ENCODE results near the gene HEYL.

Gene HEYL

DNA sequence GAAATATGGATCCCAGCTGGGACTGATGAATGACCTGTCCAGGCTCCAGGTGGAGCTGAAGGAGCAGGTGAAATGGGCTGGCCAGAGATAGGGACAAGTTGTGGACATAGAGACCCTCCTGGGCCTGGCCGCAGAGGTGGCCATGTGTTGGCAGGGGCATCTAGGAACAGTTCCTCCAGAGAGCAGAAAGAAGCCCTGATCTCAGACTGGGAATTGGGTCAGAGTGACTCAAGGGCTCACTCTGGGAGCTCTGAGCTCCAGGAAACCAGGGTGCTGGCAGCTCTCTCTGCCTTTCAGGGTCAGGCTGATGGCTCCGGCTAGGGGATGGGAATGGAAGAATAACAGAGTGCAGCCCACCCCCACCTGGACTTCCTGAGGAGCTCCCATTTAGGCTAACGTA is 29.5 kb upstream of the HEYL start:
- no peak for FAIRE-seq

GRCh38 chr1:39668111-39668510 is 28.7 kb upstream of the HEYL start:
- no peak for FAIRE-seq
- no peak for DNase-seq (ENCODE audit: extremely low spot score, insufficient read length, low read depth)

More for the DNA sequence above, 29.5 kb upstream of the HEYL start:
- DNase-seq (ENCODE audit: extremely low spot score, insufficient read length, low read depth): no peak

DNA sequence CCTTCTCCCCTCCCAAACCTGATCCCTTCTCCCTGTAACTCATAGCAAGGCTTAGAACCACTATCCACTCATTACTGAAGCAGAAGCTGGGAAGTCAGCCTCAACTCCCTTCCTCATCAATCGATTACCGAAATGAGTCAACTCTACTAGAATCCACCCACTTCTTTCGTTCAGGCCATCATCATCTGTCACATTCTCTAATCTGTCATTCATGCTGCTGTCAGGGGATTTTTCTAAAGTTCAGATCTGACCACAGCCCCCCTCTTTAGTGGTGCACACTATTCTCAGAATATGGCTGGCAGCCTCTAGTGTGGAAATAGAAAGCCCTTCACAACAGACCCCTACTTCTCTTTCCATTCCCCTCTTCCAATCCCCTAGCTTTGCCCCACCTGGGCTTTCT is 27.3 kb upstream of the HEYL start:
- peak; percentile 73 for DNase-seq (ENCODE audit: extremely low spot score, insufficient read length, low read depth)
- FAIRE-seq: peak; percentile 99

GRCh38 chr1:39663559-39663958 is 24.1 kb upstream of the HEYL start:
- FAIRE-seq: no peak

DNA sequence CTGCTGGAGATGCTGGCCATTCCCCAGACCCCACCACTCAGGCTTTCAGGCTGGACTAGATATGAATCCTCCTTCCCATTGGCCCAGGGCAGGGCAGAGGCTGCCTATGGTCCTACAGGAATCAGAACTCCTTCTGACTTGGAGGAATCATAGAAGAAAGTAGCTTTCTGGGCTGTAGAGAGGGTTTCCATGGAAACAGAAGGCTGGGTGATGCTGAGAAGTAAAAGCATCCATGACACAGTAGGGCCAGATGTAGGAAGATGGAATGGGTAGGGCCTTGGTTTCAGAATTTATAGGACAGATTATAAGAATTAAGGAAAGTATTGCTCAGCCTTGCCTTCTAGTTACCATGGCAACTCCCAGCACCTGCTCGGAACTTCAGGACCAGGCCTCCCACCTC is 23.4 kb upstream of the HEYL start:
- DNase-seq (ENCODE audit: extremely low spot score, insufficient read length, low read depth) (no peak), FAIRE-seq (no peak)

More at GRCh38 chr1:39663559-39663958, 24.1 kb upstream of the HEYL start:
- DNase-seq (ENCODE audit: extremely low spot score, insufficient read length, low read depth): no peak

DNA sequence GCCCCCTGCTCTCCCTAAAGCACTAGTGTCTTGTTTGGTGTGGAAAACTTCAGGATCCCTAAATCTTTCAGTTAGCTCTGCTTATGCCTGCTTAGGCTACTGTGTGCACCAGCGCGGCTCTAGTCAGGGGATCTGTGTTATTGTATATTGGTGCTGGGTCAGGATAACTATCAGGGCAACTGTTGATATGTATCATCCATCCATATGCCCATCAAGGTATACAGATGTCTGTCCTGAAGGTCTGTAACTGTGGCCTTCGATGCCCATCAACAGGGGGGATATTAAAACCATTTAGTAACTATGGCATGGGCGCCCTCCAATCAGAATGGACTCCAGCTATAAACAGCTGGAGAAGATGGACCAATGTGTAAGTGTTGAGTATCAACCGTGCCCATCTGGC is 20.1 kb upstream of the HEYL start:
- FAIRE-seq: no peak

DNA sequence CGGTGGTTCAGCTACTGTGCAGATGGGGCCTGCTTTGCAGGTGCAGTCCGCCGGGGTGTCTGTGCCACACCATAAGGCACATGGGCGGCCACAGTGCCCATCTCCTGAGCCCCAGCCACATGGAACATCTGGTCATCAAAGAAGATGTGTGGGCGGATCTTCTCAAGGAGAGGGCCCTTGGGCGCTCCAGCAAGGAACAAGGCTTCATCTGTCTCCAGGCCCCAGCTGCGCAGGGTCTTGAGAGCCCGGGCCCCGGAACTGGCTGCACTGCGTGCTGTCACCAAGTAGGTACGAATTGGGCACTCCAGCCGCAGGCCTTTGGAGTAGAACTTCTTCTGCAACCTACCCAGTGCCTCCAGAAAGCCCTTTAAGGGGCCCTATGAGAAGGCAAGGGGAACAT is 19.7 kb upstream of the HEYL start:
- FAIRE-seq (no peak), DNase-seq (ENCODE audit: extremely low spot score, insufficient read length, low read depth) (no peak)

More for the DNA sequence above, 20.1 kb upstream of the HEYL start:
- no peak for DNase-seq (ENCODE audit: extremely low spot score, insufficient read length, low read depth)

DNA sequence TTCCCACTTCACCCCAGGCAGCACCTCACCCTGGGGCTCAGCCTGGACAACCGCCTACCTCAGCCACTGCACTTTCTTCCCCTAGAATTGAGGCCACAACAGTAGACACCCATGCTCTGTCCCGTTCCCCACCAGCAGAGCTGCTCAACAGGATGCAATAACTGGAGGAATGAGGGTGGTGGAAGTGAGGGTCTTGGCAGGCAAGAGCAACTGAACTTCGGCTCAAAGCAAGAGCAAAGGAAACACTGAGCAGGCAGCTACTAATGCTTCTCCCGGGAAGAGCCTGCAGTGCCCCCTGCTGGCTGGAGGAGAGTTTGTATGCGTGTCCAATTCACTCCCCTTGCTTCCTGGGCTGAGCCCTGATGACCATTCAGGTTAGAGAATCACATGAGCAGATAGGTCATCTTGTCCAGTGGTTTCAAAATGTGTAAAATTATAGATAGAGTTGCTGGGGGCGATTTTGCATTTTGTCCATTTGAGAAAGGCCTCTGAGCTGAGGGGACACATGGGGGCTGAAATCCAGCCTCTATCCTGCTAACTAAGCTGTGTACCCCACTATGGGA is 18.6 kb upstream of the HEYL start:
- DNase-seq (ENCODE audit: extremely low spot score, insufficient read length, low read depth) (no peak), FAIRE-seq (peak; percentile 95)

DNA sequence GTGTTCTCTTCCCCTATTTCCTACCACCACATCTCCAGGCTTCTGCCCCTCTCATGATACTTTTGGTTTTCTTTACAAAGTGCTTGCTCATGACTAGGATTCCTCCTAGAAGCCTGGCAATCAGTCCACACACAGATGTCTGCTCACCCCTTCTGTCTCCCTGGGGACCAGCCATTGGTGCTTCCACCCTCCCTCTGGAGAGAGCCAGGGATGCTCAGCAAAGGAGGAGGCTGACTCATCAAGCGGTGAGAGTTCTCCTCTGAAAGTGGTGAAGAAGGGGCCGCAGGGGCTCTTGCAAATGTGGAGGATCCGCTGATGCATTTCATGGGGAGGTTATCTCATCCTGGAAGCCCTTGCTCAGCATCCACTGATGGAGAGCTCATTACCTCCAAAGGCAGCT is 18.0 kb upstream of the HEYL start:
- no peak for FAIRE-seq
- no peak for DNase-seq (ENCODE audit: extremely low spot score, insufficient read length, low read depth)

DNA sequence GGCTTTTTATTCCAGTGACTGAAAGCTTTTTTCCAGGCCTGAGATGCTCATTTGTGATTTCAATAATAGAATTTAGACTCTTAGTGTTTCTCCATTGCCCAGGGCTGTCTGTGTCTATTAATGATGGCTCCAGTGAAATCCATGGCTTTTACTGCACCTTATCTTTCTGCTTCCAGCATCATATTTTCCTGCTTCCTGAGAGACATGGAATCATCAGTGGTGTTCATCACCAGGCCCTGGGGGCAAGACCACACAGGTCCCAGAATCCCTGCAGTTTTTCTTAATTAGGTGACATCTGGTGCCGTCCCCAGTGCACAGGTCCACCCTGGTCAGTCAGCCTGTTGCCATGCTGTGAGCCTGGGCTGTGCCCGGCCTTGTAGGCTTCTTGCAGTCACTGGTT is 16.9 kb upstream of the HEYL start:
- FAIRE-seq: no peak
- no peak for DNase-seq (ENCODE audit: extremely low spot score, insufficient read length, low read depth)

DNA sequence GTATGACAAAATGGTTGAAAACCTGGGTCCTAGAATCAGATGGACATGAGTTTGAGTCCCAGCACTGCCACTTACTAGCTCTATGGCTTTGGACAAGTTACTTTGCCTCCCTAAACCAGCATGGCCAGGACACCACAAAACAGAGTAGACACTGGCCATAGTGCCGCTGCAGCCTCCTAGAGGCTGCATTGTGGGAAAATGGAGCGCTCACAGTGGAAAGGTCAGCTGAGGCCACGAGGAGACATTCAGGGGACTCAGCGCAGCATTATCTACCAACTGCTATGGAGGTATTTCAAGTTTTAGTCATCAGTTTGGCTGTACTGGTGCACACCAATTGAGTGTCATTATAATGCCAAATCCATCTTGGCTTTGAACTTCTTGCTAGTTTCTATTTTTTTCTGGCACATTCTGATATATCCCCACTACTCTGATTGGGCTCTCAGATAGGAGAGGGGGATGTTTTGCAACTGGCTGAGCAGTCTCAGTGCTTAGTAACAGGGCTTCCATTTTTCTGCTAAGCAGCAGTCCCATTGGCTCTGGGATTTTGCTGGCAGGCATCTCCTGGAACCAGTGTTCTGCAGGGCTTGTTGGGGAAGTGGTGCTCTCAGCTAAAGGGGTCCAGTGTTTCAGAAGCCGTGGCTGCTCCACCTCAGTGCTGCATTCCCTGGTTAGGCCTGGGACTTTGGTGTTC is 16.3 kb upstream of the HEYL start:
- FAIRE-seq (no peak), DNase-seq (ENCODE audit: extremely low spot score, insufficient read length, low read depth) (no peak)

GRCh38 chr1:39654291-39654690 is 14.8 kb upstream of the HEYL start:
- DNase-seq (ENCODE audit: extremely low spot score, insufficient read length, low read depth) (no peak), FAIRE-seq (no peak)

DNA sequence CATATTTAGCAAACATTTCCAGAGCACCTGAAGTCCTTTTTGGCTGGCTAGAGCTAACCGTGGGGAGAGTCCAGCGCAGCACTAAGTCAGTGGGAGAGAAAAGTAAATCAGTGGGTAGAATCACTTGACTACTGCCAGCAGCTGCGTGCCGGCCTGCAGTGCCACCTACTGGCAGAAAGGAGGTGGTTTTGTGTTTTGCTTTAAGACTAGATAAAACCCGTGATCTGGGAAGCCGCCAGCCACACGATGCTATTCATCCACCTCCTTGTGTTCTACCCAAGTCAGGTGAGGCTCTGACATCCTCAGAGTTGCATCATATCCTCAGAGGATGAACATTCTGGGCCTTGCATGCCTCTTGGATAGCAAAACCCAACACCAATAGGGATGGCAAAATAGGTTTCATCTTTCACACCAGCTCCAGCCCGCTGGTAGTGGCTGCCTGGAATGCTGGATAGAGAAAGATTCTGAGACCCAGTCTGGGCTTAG is 14.1 kb upstream of the HEYL start:
- DNase-seq (ENCODE audit: extremely low spot score, insufficient read length, low read depth) (peak; percentile 52), FAIRE-seq (peak; percentile 91)

DNA sequence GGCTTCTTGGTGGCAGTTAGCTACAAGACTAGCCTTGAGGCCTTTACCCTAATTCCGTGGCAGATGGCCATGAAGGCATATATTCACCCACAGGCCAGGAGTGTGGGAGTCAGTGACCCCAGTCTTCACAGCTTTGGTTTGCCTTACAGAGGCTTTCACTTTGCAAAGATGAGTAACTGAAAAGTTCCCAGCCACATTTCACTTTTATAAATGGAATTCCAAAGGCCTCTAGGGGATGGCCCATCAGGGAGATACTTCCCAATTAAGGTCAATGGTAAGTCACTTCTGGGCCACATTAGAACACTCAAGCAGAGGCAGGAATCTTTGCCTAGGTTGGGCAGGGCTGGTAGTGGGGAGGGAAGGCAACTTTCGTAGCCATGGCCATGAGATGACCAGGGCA is 13.1 kb upstream of the HEYL start:
- no peak for FAIRE-seq
- DNase-seq (ENCODE audit: extremely low spot score, insufficient read length, low read depth): no peak

DNA sequence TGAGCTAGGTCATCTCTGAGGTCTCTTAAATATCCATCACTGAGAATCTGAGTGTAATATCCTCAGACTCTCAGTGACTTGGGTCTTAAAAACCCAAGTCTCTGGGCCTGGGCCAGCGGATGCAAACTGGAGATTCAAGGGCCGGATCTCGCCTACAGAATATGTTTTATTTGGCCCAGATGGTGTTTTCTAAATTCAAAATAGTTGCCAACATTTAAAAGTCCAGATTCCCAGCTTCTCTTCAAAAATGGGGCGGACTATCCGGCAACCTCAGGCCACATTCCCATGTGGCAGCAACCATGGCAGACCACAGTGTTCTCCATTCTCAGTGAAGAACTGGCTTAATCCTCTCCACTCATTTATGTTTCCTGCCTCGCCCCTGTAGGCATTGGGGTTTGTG is 12.7 kb upstream of the HEYL start:
- DNase-seq (ENCODE audit: extremely low spot score, insufficient read length, low read depth) (no peak), FAIRE-seq (no peak)

- no peak for DNase-seq (ENCODE audit: extremely low spot score, insufficient read length, low read depth)
- FAIRE-seq: no peak
Measured at GRCh38 chr1:39650431-39650830, 11.0 kb upstream of the HEYL start.

- DNase-seq (ENCODE audit: extremely low spot score, insufficient read length, low read depth) (no peak), FAIRE-seq (no peak)
Measured at GRCh38 chr1:39649636-39650185, 10.3 kb upstream of the HEYL start.

GRCh38 chr1:39648496-39648895 is 9.1 kb upstream of the HEYL start:
- DNase-seq (ENCODE audit: extremely low spot score, insufficient read length, low read depth) (no peak), FAIRE-seq (no peak)

DNA sequence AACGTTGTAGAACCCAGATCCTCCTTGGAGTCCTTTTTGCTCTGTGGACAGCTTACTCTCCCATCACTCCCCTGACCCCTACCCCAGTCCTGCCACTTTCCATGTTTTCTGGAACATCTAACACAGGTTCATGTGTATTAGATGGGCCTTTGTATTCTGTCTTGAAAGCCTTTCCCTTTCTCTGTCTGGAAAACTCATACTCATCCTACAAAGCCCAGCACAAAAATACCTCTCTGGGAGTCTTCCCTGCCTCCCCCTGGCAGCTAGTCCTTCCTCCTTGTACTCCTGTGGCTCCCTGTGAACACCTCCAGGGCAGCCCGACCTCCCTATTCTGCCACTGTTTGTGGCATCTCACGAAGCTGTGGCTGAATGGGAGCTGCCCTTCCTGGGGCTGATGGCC is 7.8 kb upstream of the HEYL start:
- no peak for DNase-seq (ENCODE audit: extremely low spot score, insufficient read length, low read depth)
- no peak for FAIRE-seq

- FAIRE-seq (no peak), DNase-seq (ENCODE audit: extremely low spot score, insufficient read length, low read depth) (no peak)
Measured at GRCh38 chr1:39646232-39647081, 7.0 kb upstream of the HEYL start.

Measured in GM18507 (cell line).